ENCODE results near the gene P2RX7. TPM values are rescaled to one million over a fixed set of nuclear protein-coding genes. Genes with fewer than 3 reads are reported as not detected.

The P2RX7 gene
- total and polyA plus RNA-seq, 9 of the 15 experiments (the other 6 are each of a cell fraction or from before 2014, with no cell fraction given) = 0.04 to 0.65 (median 0.30) TPM

DNA sequence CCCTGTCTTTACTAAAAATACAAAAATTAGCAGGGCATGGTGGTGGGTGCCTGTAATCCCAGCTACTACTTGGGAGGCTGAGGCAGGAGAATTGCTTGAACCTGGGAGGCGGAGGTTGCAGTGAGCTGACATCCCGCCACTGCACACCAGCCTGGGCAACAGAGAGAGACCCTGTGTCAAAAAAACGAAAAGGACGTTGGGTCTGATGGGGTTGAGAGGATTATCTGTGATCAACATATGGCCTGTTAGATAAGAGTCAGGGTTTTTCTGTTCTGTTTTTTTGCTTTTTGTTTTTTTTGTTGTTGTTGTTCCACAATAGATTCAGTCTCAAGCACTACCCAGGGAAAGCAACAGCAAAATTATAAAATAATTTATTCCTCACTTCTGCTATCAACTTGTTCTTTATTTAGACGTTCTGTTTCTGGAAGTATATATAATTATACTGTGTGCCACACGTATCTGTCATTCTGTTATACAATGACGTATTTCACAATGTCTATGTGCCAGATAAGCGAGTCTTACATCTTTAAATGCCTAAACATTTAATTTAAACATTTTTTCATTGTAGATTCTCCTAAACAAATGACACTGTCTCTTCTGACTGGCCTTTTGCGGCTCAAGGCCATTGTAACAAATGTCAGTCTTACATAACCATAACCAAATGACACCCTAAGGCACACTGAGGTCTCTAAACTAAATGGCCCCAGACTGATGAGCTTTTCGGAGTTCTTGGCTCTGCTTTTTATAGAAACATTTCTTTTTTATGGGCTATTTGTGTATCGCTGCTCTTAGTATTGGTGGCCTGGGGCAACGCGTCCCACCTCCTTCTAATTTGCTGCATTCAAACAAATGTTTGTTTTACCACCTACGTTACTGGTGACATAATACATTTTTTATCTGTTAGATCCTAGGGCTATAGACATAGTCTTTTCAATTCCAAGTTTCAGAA is 70.0 kb downstream of the P2RX7 start (continued):
- TF ChIP-seq, protein P1, sequence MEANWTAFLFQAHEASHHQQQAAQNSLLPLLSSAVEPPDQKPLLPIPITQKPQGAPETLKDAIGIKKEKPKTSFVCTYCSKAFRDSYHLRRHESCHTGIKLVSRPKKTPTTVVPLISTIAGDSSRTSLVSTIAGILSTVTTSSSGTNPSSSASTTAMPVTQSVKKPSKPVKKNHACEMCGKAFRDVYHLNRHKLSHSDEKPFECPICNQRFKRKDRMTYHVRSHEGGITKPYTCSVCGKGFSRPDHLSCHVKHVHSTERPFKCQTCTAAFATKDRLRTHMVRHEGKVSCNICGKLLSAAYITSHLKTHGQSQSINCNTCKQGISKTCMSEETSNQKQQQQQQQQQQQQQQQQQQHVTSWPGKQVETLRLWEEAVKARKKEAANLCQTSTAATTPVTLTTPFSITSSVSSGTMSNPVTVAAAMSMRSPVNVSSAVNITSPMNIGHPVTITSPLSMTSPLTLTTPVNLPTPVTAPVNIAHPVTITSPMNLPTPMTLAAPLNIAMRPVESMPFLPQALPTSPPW (CRISPR knock-in tag; IDR thresholded peaks at IDR 0.05) = 0 out of 2 replicates have a peak, but pooled peaks have one; percentile 10
- TF ChIP-seq, protein P2, sequence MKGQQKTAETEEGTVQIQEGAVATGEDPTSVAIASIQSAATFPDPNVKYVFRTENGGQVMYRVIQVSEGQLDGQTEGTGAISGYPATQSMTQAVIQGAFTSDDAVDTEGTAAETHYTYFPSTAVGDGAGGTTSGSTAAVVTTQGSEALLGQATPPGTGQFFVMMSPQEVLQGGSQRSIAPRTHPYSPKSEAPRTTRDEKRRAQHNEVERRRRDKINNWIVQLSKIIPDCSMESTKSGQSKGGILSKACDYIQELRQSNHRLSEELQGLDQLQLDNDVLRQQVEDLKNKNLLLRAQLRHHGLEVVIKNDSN (CRISPR knock-in tag; IDR thresholded peaks at IDR 0.05) = no peak
- TF ChIP-seq ZNF764 (CRISPR knock-in tag; IDR thresholded peaks at IDR 0.05; ENCODE audit: low read depth) (no peak), TAF1 (IDR thresholded peaks at IDR 0.05; ENCODE audit: control insufficient read depth, extremely low read depth, insufficient read depth, low read length, severe bottlenecking) (no peak), ETV5 (CRISPR knock-in tag; IDR thresholded peaks at IDR 0.05; ENCODE audit: low read depth) (no peak), SMAD2 (IDR thresholded peaks at IDR 0.05; ENCODE audit: low read depth, low read length) (no peak), KDM4B (IDR thresholded peaks at IDR 0.05; ENCODE audit: borderline replicate concordance in 2 of 2, low read depth in 1 of 2) (no peak), TAF9B (IDR thresholded peaks at IDR 0.05; ENCODE audit: partially characterized antibody) (no peak), CEBPG (CRISPR knock-in tag; IDR thresholded peaks at IDR 0.05) (peak; percentile 27; the same call in 1 of the 2 replicates), CEBPG (tag; conservative IDR thresholded peaks at IDR 0.05 in 1 of 2, IDR thresholded peaks at IDR 0.05 in 1 of 2) (peak; percentile 60 to 73; a peak in 3 of 4 replicates), ZFP36 (IDR thresholded peaks at IDR 0.05; ENCODE audit: low read depth, low read length, partially characterized antibody) (no peak), TAL1 (IDR thresholded peaks at IDR 0.05) (peak; percentile 89), KAT7 (CRISPR knock-in tag; IDR thresholded peaks at IDR 0.05; ENCODE audit: borderline replicate concordance) (no peak), MAFF (IDR thresholded peaks at IDR 0.05; ENCODE audit: low read length) (no peak), BMI1 (IDR thresholded peaks at IDR 0.05; ENCODE audit: low read length) (no peak)
- TF ChIP-seq, protein P3, sequence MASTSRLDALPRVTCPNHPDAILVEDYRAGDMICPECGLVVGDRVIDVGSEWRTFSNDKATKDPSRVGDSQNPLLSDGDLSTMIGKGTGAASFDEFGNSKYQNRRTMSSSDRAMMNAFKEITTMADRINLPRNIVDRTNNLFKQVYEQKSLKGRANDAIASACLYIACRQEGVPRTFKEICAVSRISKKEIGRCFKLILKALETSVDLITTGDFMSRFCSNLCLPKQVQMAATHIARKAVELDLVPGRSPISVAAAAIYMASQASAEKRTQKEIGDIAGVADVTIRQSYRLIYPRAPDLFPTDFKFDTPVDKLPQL (IDR thresholded peaks at IDR 0.05; ENCODE audit: extremely low read depth, insufficient read length) = no peak
- TF ChIP-seq, protein P4, sequence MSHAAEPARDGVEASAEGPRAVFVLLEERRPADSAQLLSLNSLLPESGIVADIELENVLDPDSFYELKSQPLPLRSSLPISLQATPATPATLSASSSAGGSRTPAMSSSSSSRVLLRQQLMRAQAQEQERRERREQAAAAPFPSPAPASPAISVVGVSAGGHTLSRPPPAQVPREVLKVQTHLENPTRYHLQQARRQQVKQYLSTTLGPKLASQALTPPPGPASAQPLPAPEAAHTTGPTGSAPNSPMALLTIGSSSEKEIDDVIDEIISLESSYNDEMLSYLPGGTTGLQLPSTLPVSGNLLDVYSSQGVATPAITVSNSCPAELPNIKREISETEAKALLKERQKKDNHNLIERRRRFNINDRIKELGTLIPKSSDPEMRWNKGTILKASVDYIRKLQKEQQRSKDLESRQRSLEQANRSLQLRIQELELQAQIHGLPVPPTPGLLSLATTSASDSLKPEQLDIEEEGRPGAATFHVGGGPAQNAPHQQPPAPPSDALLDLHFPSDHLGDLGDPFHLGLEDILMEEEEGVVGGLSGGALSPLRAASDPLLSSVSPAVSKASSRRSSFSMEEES (CRISPR knock-in tag; IDR thresholded peaks at IDR 0.05) = no peak
- TF ChIP-seq, protein P5, sequence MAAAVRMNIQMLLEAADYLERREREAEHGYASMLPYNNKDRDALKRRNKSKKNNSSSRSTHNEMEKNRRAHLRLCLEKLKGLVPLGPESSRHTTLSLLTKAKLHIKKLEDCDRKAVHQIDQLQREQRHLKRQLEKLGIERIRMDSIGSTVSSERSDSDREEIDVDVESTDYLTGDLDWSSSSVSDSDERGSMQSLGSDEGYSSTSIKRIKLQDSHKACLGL (CRISPR knock-in tag; IDR thresholded peaks at IDR 0.05; ENCODE audit: borderline replicate concordance, poor library complexity, severe bottlenecking) = no peak
- TF ChIP-seq, protein P6, sequence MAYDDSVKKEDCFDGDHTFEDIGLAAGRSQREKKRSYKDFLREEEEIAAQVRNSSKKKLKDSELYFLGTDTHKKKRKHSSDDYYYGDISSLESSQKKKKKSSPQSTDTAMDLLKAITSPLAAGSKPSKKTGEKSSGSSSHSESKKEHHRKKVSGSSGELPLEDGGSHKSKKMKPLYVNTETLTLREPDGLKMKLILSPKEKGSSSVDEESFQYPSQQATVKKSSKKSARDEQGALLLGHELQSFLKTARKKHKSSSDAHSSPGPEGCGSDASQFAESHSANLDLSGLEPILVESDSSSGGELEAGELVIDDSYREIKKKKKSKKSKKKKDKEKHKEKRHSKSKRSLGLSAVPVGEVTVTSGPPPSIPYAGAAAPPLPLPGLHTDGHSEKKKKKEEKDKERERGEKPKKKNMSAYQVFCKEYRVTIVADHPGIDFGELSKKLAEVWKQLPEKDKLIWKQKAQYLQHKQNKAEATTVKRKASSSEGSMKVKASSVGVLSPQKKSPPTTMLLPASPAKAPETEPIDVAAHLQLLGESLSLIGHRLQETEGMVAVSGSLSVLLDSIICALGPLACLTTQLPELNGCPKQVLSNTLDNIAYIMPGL (CRISPR knock-in tag; IDR thresholded peaks at IDR 0.05) = no peak
